Measurements from ENCODE around the gene TLR2.
"Not testable (repeated sequence)": the region's sequence is repeated elsewhere in the genome, so short reads cannot be mapped to it uniquely, and the experiment has no call there.

TLR2 gene

DNA sequence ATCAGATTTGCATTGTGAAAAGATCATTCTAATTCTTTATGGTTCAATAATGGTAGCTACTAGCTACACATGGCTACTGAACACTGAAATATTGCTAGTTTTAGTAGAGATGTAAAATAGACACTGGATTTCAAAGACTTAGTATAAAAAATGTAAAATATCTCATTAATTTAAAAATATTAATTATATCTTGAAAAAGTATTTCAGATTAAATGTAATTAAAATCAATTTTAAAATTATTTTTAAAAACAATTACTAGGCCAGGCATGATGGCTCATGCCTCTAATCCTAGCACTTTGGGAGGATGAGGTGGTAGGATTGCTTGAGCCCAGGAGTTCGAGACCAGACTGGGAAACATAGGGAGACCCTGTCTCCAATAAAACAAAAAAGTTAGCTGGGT, 20.4 kb upstream of the TLR2 start:
- no peak for DNase-seq

DNA sequence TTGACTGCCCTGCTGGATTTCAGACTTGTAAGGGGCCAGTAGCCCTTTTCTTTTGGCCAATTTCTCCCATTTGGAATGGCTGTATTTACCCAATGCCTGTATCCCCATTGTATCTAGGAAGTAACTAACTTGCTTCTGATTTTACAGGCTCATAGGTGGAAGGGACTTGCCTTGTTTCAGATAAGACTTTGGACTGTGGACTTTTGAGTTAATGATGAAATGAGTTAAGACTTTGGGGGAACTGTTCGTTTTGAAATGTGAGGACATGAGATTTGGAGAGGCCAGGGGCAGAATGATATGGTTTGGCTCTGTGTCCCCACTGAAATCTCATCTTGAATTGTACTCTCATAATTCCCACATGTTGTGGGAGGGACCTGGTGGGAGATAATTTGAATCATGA, 17.6 kb upstream of the TLR2 start:
- not testable (repeated sequence) for DNase-seq

DNA sequence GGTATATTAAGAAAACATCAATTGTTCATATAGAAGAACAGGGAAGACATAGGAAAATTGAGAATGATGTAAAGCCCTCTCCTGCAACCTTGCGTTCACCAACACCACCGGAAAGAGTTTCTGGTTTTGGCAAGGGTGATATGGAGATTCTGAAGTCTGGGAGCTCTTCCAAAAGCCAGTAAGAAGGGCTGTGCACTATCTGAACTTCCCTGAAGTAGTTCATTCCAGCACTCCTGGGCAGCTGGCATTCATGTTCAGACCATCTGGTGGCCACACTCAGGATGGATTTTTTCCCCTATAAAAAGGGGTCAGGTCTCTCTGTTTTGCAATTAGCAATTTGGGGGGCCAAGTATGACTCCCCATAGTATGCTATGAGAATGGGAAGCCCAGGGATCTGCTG, 15.4 kb upstream of the TLR2 start:
- no peak for DNase-seq

DNA sequence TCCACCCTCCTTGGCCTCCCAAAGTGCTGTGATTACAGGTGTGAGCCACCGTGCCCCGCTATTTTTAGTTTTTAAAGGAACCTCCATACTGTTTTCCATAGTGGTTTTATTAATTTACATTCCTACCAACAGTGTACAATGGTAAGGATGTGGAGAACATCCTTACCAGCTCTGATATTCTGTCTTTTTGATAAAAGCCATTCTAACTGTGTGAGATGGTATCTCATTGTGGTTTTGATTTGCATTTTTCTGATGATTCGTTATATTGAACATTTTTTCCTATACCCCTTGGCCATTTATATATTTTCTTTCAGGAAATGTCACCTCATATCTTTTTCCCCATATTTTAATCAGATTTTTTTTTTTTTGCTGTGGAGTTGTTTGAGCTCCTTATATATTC, 14.2 kb upstream of the TLR2 start:
- DNase-seq: no peak

DNA sequence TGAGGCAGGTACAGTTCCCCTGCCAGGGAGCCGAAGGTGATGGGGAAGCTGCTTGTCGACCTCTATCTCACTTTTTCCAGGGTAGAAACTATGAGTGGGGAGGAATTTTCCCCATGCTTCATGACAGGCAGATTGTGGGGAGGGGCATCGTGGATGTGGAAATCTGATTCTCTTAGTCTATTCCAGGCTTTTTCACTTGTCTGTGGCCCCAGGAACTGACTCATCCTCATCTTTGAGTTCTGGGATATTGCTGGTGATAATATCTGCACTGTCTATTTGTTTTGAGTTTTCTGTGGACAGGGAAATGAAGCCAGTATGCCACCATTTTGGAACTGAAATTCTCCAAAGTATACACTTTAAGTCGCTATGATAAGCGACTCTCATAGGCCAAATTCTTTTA, 7.6 kb upstream of the TLR2 start:
- DNase-seq: no peak

DNA sequence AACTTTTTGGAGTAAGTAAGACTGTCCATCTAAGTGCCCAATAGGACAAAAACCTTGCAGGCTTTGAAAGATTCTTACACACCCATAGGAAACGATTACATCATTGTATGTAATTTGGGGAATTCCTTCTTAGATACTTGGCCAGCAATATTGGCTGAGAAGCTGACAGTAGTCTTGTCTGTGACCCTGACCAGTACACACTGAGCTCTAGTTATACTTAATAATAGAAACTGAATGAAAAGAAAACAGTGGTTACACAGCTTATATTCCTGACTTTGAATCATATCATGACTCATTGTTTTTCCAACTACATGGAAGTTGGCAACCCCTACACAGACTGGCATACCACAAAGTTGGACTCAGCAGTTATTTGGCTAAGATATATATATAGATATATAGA, 7.1 kb upstream of the TLR2 start:
- no peak for DNase-seq

DNA sequence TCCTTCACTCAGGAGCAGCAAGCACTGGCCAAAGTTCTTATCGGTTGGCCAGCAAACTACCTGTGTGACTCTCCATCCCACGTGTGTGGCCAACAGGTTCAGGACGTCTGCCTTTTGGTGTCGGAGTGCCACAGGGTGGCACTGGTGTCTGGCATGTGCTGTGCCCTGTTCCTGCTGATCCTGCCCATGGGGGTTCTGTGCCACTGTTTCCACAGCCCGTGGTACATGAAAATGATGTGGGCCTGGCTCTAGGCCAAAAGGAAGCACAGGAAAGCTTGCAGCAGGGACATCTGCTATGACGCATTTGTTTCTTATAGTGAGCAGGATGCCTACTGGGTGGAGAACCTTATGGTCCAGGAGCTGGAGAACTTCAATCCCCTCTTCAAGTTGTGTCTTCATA, 4.6 kb upstream of the TLR2 start:
- DNase-seq: no peak

DNA sequence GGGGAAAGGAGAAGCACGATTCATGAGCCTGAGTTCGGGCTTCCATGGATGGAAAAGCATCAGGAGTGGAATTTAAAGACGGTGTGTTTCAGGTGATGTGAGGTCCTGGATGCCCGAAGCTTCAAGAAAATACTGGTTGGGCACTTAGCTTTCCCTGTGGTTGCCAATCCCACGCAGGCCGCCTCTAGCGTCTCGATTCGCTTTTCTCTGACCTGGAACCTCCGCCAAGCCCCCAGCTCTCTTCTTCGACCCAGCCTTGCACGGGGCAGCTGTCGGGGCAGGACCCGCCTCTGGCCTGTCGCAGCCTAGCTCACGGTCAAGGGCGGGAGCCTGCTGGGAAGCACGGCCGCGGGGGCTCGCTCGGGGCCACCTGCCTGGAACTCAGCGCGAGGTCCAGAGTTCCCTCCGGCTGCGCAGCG, 308 bp upstream of the TLR2 start:
- DNase-seq: no peak

DNA sequence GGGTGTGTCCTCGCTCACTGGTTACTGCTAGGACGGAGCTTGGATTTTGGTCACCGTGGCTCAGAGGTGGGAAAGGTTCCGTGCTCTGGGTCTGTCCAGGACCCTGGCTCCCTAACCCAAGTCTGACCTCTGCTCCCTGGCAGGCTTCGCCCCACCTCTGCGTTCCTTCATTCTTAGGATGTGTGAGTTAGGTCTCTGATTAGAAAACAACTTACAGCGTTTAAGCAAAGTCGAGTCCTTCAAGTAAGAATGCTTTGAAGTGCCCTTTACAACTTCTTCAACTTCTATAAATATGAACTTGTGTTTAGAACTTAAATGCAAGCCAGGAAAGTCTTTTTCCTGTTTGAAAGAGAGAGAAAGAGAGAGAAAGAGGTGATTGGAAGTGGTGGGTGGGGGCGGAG, 891 bp downstream of the TLR2 start:
- peak; percentile 16 for DNase-seq

DNA sequence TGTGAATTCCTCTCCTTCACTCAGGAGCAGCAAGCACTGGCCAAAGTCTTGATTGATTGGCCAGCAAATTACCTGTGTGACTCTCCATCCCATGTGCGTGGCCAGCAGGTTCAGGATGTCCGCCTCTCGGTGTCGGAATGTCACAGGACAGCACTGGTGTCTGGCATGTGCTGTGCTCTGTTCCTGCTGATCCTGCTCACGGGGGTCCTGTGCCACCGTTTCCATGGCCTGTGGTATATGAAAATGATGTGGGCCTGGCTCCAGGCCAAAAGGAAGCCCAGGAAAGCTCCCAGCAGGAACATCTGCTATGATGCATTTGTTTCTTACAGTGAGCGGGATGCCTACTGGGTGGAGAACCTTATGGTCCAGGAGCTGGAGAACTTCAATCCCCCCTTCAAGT, 20.4 kb downstream of the TLR2 start:
- DNase-seq: no peak

DNA sequence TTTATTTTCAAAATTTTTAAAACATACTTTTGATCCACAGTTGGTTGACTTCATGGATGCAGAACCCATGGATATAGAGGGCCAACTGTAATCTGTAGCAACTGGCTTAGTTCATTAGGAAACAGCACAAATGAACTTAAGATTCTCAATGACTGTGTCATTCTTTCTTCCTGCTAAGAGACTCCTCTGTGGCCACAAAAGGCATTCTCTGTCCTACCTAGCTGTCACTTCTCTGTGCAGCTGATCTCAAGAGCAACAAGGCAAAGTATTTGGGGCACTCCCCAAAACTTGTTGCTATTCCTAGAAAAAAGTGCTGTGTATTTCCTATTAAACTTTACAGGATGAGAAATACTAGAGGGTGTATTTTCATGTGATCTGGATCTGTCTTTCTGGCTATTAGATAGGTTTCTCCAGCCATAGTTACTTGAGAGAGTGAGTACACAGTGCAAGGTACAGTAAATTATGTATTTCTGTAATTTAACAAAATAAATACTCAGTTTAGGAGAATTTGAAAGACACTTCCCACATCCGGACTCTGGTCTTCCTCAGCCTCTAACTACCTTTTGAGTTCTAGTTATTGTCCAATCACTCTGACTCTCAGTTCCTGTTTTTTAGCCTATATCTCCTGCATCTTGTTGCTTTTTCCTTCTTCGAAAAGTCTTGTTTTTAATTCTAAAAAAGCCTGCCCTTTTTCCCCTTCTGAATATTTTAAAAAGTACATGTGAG, 21.8 kb downstream of the TLR2 start:
- DNase-seq: no peak

DNA sequence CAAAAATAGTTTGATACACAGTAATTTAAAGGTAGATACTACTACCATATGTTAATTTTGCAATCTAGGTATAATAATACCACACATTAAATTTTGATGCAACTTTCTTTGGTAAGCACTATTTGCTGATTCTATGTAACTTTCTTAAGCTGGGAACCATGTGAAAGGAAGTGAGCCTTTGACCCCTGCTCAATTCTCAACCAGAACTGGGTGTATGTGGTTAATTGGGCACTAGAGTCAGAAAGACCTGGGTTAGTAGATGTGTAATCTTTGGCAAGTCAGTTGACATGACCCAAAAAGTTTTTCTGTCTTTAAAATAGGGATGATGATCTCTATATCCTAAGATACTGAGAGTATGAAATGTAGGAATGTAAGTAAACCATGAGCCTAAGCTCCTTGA, 22.4 kb downstream of the TLR2 start:
- no peak for DNase-seq

DNA sequence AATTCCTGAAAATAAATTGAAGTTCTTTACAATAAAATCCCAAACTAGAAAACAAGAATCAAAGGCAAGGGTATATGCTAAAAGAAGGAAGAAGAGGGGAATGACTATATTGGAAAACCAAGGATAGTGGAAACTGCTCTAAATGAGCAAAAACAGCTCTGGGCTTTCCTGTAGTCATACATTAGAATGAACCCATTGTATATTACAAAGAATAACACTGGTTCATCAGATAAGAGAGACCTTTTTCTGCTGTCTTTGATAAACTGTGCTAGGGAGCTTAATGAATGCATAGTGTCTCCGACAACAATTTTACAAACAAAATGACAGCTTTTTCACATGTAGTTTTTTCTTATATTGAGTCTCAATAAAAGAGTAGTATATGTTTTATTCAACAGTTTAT, 26.6 kb downstream of the TLR2 start:
- no peak for DNase-seq

DNA sequence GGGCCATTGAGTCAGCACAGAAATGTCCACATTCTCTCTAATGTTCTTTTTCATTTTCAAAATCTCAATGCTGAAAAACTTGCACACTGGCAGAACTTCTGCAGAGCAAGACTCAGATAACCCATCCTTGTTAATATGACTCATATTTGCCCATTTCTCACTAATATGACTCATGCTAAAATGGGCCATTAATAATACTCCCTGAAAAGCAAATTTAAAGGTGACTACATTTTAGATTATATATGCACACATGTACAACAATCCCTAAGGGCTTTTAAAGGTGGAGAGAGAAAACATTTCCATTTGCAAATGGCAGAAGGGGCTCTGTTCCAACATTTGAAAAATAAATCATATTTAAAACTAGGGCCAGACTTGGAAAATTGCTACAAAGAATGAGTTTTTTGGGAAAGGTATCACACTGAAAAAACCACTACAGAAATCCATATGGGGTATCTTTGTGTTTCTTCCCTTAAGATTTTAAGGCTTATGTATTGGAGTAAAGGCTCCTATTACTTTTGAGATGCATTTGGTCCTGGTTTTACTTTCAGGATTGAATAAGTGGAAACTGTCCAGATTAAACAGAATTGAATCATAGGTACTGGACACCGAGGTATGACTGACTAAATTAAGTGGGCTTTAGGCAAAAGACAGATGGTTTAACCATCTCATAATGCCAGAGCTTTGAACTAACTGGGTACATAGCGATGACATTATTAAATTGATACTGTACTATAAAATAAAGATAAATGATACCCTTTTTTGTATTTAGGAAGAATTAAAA, 30.0 kb downstream of the TLR2 start:
- DNase-seq: no peak

DNA sequence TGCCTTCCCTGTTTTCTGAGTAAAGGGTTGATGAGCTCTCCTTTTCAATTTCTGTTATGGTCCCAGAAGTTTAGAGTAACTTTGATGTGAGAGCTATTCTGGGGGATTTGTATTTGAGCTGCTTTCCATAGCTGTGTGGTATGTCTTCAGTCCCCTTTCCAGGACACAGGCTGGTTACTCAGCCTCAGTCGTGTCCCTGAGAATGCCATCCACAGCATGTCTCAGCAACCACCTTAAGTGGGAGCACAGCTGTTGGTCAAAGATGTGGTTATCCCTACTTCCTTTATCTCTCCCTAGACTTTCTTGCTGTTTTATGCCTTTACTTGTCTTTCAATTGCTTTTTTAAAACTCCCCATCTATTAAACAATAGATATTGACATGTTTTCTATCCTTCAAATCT, 38.0 kb downstream of the TLR2 start:
- no peak for DNase-seq

DNA sequence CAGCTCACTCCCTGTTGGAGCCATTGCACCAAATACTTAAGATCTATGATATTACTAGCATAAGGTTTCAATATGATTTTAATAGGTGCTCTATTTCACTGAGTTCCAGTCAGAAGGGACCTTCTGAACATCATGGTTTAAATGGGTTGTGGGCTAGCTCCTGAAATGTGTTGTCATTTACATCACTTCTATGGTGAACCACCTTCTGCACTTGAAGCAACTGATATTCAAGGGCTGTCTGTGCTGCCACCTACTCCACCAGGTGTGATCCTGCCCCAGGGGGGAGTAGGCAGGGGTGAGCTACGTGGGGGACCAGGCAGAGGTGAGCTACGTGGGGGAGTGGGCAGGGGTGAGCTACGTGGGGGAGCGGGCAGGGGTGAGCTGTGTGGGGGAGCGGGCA, 40.5 kb downstream of the TLR2 start:
- no peak for DNase-seq

DNA sequence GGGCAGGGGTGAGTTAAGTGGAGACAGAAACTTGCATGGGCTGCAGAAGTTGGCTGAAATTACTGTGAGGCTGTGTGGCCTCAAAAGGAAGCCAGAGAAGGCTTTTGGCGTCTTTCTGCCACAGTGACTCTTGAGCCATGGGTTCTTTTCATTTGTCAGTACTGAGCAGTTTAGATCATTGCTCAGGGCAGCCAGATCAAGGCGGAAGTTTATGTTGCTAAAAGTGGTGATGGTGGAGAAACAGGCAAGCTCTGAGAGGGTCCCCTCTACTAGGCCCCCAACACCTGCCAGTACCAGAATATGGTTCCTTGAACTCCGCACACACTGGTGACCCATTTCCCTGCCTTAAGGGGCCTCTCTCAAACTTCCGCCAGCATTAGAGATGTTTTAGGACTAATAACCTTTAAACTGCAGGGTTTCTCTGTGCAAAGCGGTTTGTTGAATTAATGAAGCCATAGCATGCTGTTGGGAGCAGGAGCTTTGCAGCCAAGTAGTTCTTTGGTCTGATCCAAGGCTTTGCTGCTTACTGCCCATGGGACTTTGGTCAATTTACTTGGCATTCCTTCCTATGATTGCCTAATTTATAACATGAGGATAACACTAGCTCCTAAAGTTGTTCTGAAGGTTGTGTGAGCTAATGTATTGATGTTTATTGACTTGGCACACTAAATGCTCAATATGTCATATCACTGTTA, 41.2 kb downstream of the TLR2 start:
- no peak for DNase-seq

DNA sequence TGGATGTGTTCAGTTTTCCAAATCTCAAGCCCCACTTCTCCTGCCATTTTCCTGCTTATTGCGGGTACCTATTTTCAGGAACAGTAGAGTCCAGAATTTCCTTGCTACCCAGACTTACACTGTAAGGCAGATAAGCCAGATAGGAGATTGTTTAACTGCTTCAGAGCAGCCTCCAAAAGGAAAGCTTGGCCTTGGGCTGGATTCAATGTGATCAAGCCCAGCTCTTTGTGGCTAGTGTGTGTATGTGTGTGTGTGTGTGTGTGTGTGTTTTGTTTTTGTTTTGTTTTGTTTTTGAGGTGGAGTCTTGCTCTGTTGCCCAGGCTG, 41.7 kb downstream of the TLR2 start:
- DNase-seq: no peak

DNA sequence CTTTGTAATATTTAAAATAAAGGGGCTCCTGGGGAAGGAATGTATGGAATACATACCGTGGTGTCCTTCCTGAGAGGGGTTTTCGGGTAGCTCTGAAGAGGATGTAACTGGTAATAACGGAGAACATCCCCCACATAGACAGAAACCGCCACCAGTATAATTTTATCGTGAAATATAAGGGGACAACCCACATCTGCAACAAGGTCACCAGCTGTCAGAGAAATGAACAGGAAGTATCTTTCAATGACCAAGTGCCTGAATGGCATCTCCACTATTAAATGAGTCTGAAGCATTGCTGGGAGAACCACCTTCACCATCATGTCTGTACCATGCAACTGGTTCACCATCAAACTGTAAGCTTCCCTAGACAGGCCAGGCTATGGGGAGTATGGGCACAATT, 44.1 kb downstream of the TLR2 start:
- no peak for DNase-seq

DNA sequence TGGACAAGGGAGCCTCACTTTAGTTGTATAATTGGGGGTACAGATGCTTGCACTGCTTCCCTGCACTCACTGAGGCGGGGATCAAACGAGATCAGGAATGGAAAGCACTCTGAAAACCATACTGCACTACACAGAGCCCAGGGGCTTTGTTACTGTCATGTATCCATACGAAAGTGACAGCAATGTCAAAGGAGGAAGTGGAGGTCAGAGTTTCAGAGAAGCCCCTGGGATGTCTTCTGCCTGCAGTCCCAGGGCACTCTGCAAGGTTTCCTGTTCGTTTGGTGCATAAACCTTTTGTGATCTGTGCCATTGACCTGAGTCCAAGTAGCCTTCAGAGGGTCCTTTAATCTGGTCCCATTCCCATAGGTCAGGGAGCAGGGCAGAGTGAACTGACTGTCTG, 44.6 kb downstream of the TLR2 start:
- no peak for DNase-seq

DNA sequence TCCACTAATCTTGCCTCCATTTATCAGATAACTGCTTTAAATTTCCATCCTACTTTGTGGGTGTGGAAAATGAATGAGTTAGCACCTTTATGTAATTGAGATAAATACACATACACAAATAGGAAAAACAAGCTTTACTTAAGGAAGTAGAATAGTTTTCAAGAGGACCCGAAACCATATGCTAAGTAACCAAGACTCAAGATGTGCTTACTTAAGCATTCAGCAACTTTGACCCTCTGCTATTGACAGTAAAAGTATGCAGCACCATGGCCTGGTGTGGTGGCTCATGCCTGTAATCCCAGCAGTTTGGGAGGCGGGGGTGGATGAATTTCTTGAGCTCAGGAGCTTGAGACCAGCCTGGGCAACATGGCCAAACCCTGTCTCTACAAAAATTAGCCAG, 45.8 kb downstream of the TLR2 start:
- no peak for DNase-seq

DNA sequence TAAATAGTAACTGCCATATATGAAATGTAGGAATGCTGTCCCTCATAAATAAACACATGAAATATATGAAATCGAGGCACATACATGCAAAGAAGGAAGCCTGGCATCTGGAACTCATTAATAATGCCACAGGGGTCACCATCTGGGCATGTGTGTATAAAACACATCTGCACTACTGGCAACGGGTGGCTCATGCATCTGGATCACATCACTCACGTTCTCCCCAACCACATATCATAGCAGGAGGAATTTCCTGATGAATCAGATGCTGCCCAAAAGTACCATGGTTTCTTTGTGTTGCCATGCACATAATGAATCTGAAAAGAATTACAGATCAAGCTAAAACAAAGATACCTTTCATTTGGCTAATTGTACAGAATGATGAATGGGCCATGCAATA, 47.2 kb downstream of the TLR2 start:
- DNase-seq: no peak

DNA sequence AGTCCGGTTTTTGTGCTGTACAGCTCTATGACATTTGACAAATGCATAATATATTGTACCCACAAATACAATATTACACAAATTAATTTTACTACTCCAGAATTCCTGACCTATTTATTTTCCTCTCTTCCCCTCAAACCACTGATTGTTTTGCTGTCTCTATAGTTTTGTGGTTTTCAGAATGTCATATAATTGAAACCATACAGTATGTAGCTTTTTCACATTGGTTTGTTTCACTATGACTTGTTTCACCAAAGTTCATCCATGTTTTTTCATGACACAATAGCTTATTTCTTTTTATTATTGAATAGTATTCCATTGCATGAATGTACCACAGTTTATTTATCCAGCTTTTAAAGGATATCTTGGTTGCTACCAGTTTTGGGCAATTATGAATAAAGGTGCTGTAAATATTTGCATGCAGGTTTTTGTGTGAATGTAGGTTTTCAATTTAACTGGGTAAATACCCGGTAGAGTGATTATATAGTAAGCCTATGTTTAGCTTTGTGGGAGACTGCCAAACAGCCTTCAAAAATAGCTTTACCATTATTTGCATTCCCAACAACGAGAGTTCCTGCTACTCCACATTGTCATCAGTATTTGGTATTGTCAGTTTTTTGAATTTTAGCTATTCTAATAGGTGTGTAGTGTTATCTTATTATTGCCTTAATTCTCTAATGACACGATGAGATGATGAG, 49.8 kb downstream of the TLR2 start:
- DNase-seq: no peak
